Measurements from ENCODE around the gene AP2M1.

AP2M1 gene

DNA sequence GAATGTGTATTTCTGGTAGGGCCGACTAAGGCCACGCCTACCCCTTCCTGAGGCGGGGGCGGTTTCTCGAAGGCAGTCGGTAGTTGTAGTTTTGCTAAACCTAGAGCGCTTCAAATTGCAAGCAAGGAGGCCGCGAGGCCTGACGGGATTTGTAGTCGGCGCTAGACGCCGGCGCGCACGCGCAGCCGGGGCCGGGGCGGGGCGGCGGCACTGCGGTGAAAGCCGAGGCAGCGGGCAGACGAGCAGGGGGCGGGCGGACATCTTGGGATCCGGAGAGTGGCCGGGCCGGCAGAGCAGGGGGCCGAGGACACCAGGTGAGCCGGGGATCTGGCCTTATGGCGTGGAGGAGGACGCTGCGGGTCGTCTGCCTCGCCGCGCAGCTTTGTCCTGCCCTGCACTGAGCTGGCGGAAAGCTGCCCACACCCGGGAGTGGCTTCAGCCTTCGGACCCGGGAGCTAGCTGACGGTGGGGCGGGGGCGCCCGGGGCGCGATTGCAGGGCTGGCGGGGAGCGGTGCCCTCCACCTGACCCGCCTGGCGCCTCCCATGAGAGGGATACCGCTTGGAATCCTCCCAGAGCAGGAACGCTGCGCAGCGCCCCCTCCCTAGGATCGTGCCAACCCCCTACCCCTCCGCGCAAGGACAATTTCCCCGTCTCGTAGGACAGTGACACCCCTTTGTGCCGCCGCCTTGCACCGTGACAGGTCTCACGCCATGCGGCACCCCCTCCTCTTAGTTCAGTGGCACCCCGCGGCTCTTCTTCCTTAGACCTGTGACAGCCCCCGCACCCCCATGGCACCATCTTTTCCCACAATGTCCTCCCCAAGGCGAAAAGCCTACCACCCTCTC, at the start of gene AP2M1:
AP2M1 (plus strand) TSS at position 210 of the 847 bp plus-strand sequence. CDS start 2,139 bp downstream, outside the sequence.
- DNase-seq = peak; percentile 99 to 100

DNA sequence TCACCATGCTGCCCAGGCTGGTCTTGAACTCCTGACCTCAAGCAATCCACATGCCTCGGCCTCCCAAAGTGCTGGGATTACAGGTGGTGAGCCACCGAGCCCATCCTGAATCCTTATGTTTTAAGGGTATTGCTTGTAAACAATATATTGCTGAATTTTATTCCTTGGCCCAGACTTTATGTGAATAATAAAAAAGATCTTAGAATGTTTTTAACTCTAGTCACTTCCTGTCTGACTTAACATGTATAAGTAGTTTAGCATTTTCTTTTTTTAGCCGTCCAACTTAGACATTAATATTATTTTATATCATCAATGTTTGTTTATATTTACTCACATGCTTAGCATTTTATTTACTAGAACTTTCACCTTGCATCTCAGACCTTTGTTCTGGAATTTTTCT, 48.6 kb upstream of the AP2M1 start:
- no peak for DNase-seq

DNA sequence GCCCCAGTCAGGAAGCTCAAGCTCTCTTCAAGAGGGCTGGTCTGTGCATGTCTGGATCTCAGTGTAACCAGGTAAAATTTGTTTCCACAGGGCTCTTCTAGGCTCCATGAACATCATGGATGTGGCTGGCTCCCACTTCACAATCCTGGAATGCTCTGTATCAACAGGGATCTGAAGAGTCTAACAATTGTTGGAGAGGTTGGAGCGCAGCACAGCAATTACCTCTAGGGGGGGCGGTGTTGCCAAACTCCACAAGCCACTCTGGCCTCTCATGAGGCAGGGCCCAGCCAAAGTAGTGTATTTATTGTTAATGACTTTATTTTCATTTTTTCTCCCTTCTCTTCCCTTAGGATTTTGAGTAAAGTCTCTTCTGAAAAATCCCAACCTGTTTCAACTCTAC, 45.6 kb upstream of the AP2M1 start:
- peak in 1 of 2 experiments; percentile 55 for DNase-seq

DNA sequence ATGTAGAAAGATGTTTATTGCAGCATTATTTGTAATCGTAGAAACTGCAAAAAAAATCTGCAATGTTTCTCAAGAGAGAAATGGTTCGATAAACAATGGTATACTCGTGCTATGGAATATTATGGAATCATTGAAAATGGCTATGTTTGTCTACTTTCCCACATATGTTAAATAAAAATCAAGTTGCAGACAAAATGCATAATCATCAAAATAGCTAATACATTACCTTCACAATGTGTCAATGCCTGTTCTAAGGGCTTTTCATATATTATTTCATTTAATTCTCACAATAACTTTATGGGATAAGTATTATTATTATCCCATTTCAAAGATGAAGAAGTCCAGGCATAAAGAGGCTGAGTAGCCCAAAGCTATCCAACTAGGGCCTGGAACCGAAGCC, 41.7 kb upstream of the AP2M1 start:
- DNase-seq = no peak

DNA sequence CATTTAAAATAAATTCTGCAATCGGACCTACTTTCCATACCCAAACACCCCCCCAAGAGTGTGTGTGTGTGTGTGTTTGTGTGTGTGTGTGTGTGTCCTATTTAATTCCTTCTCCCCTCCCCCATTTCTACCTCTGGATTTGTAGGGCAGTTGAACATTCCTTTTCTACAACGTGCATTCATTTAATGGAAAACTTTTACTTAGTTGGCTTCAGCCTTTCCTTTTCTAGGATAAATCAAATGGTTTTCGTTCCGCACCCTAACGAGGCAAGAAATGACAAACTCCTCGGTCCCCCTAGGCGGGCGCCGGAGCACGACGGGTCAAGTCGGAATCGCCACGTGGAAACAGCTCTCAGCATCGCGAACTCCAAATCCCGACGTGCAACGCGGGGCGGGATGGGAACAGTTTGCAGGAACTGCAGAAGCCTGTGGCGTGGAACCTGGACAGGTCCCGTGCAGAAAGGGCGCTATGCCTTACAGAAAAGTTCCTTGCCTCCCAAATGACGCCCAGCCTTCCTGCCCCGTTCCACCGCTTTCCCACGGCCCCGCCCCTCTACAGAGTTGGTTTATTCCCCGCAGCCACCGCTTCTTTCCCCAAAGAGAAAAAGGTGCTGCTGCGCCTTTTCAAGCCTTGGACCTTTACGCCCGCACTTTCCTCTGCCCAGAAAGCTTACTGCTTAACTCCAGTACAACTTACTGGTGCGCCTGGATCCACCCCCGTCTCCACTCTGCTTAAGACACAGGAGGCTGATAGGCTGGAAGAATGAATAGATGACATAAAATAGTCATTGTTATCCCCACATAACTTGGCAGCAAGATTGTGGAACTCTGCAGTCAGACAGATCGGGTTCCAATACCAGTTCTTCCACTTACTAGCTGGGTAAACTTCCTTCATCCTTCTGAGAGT, 40.6 kb upstream of the AP2M1 start:
- peak; percentile 97 to 98 for DNase-seq

DNA sequence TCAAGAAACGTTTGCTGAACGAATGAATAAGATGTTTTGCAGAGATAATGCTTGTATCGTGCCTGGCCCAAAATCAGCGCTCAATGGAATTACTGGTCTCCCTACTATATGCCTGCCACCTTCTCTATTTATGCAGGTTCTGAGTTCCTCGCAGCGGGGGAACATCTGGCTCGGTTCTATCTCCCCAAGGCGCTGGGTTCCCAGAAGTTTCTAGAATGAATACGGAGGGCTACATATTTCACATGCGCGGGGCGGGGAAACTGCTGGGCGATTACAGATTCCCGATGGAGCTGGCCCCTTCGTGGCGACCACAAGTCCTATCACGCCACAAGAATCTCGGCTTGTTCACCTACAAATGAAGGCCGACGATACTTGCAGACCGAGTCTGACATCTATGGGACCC, 39.9 kb upstream of the AP2M1 start:
- peak; percentile 41 to 70 for DNase-seq

DNA sequence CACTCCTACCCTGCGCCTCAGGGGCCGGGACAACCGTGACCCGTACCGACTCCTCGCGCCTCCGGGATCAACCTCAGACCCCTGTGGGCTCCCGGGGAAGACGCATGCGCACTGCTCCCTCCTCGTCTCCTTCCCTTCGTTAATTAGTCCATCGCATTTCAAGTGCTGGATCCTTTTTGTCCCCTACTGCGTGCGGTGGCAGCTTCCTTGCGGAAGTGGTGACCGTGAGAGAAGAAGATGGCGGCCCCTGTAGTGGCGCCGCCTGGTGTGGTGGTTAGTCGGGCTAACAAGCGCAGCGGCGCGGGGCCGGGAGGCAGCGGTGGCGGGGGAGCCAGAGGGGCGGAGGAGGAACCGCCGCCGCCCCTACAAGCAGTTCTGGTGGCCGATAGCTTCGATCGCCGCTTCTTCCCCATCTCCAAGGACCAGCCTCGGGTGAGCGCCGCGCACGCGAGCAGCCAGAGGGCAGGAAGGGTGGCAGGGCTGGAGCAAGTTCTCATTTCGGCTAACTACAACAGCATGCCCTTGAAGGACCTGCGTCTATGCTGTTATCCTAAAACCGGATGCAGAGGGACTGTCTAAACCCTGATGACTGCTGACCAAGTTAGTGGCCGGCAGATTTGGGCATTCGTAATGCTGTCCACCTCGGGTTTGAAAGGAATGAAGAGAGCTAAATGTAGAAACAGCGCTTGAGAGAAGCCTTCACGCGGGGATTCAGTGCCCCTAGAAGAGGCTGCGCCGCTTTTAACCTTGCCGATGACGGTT, 39.3 kb upstream of the AP2M1 start, which contains the start of gene EIF2B5:
EIF2B5 (plus strand) TSS at position 210 of the 762 bp plus-strand sequence; CDS start at position 238, 28 bp downstream.
- peak; percentile 98 to 99 for DNase-seq

DNA sequence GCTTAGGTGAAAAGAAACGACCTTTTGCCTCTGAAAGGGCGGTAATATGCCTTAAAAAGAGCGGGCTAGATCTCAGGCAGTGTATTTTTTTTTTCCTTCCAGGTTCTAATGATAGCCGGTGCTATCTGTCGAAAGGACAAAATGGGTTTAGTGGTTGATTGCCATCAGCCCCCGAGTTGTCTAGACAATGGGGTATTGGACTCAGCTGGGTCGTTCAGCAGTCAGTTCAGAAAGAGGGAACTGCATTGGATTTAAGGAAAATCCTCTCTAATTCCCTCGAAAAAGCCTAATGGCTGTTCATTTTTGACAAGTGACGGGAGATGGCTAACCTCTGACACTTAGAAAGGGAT, 38.8 kb upstream of the AP2M1 start:
- no peak for DNase-seq

DNA sequence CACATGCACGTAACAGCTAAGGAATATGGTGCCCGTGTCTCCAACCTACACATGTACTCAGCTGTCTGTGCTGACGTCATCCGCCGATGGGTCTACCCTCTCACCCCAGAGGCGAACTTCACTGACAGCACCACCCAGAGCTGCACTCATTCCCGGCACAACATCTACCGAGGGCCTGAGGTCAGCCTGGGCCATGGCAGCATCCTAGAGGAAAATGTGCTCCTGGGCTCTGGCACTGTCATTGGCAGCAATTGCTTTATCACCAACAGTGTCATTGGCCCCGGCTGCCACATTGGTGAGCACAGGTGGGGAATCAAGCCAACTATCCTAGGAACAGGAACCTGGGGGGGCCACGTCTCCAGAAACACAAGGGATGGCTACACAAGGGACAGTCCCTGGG, 34.2 kb upstream of the AP2M1 start:
- DNase-seq = no peak

DNA sequence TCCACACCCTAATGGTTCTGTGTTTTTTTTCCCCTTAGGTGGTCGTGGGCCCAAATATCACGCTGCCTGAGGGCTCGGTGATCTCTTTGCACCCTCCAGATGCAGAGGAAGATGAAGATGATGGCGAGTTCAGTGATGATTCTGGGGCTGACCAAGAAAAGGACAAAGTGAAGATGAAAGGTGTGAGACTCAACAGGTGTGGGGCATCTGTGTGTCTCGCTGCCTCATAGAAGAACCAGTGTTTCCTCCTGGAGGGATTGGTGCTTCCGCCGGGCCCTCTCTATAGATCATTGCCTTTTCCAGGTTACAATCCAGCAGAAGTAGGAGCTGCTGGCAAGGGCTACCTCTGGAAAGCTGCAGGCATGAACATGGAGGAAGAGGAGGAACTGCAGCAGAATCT, 32.5 kb upstream of the AP2M1 start:
- no peak for DNase-seq

DNA sequence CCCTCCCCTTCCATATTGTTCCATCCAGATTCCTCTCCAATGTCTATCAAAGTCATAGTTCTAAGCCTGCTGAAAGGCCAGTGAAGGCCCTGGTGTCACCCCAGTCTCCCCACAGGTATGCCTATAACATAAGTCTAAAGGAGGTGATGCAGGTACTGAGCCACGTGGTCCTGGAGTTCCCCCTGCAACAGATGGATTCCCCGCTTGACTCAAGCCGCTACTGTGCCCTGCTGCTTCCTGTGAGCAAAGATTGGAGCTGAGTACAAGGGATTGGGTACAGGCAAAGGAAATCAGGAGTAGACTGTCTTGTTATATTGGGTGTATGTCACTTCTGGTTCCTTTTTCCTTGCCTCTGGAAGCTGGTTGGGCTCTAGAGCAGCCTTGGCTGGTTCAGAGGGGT, 31.3 kb upstream of the AP2M1 start:
- DNase-seq = no peak

DNA sequence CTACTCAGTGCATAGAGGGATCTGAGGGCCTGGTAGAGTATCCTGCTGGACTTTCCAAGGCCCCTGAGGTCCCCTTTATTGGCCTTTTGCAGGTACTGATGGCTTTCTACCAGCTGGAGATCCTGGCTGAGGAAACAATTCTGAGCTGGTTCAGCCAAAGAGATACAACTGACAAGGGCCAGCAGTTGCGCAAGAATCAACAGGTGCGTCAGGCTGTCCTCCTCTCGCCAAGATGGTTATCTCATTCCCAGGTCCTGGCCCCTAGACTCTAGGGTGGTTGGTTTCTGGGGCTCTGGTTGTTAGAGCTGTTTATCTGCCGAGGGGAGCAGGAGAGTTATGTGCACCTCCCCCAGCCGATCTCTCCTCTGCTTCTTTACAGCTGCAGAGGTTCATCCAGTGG, 30.1 kb upstream of the AP2M1 start:
- DNase-seq = no peak

DNA sequence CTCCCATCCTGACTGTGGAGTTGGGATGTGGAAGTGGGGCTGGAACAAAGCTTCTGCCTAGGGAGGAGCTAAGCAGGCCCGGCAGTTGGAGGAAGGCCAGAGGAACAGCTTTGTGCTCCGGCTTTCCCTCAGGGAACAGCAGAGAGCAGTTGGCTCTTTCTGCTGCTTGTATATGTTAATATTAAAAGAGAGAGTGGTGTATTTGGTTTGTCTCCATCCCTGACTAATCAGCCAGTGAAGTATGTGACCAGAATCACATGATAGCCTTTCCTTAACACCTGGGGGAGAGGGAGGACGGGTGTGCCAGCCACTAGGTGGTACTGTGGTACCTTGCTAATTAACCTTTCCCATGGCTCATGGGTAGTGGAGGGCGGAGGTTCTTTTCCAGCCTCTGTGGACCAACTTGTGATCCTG, 29.5 kb upstream of the AP2M1 start:
- DNase-seq = peak; percentile 57 to 74

DNA sequence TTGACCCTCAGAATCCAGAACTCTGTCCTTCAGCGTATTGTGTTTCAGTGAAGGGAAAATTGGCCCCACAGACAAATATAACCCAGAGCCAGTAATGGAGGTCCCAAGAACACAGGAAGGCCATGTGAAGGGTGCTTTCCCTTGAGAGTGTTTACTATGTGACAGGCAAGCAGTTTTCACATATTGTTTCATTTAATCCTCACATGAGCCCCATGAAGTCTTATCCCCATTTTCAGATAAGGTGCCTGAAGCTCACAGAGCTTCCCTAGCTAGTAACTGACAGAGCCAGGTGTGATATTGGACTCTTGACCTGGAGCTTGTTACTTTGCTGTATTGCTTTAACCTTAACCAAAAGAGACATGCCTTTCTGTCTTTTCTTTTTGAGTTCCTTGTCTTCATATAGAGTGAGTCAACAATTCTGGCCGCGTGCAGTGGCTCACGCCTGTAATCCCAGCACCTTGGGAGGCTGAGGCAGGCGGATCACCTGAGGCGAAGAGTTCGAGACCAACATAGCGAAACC, 28.8 kb upstream of the AP2M1 start:
- DNase-seq = no peak

DNA sequence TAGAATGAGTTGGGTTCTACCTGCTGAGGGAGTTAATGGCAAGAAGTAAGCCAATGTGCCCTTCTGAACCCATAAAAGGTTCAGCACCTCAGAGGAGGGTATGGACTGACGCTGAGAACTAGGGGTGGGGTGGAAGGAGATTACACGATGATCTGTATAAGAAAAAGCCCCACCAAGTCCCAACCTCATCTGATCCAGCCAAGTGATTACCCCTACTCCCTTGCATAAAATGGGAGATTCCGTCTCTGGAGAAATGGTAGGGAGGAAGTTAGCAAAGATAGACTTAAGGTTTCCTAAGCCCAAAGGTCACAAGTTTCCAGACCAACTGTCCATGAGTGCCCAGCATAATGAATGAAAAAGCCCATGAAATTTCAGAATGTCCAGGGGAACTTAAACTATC, 26.6 kb upstream of the AP2M1 start:
- no peak for DNase-seq

DNA sequence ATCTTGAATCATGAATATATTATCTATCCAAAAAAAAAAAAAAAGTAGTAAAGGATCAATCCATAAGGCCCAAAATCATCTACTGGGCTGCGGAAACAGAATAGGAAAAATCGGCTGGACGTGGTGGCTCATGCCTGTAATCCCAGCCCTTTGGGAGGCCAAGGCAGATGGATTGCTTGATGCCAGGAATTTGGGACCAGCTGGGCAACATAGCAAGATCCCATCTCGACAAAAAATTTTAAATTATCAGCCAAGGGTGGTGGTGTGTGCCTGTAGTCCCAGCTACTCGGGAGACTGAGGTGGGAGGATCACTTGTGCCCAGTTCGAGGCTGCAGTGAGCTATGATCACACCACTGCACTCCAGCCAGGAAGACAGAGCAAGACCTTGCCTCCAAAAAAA, 25.5 kb upstream of the AP2M1 start:
- DNase-seq = no peak

DNA sequence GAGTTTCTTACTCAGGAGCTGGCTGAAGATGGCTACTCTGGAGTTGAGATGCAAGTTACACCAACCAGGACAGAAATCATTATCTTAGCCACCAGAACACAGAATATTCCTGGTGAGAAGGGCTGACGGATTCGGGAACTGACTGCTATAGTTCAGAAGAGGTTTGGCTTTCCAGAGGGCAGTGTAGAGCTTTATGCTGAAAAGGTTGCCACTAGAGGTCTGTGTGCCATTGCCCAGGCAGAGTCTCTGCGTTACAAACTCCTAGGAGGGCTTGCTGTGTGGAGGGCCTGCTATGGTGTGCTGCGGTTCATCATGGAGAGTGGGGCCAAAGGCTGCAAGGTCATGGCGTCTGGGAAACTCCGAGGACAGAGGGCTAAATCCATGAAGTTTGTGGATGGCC, 24.9 kb upstream of the AP2M1 start:
- DNase-seq = peak in 1 of 2 experiments; percentile 64

DNA sequence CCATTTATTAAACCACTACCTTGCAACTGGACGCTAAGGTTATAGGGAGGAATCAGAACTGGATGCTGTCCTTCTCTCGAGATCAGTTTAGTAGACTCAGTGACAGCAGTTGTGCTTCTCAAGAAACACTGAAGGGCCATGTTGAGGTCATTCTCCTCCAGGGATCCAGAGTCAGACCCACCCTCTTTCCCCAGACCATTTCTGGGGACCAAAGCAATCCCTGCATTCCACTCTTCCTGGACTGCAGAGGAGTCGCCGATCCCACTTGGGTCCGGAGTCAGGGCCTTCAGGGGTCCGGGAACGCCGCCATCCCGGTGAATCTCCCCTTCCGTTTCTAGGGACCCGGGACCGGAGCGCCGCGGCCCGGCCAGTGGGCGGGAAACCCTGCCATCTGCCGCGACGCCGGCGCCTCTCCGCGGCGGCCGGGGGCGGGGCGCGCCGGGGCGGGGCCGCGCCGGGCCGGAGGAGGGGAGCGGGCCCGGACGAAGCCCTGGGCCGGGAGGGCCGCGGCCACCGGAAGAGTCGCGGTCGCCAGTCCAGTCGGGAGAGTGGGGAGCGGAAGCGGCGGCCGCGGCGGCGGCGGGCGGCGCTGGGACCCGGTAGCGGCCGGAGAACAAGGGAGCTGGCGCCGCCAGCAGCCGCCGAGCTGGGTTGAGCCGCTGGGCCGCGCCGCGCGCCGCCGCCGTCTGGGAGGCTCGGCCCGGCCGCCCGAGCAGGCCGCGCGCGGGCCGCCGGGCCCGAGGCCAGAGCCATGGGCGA, 19.6 kb upstream of the AP2M1 start, which contains the start of gene DVL3:
DVL3 (plus strand) TSS at position 493 of the 759 bp plus-strand sequence; CDS start at position 752, 259 bp downstream.
- DNase-seq = peak; percentile 55 to 75

DNA sequence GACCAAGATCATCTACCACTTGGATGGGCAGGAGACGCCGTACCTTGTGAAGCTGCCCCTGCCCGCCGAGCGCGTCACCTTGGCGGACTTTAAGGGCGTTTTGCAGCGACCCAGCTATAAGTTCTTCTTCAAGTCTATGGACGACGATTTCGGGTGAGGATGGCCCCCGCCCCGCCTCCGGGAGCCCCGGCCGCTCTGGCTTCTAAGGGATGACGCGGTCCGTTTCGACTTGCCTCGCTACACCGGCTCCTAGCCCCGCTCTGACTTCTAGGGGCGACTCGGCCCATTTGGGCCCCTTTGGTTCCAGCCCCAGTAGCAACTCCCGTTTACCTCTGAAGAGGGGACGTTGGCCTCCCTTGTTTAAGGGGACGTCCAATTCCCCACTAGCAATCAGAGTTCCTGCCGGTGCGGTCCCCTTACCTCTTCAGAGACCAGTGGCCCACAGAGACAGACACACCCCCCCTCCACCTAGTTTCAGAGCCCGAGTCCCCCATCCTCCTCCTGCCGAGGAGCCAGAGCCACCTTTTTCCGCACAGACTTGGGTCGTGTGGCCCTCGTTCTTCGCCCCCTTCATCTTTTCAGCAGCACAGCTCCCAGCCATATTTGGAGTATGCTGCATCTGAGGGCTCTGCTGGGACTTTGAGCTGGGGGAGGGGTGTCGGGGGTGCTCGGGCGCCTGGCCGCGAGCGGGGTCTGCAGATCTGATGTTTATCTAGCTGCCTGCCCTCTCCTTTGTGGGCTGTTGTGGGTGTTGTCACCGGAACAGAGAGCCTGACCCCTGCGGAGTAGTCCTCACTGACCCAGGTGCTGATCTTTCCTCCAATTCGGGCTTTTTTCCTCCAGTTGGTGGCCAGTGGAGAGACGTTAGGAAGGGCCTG, 18.8 kb upstream of the AP2M1 start:
- DNase-seq = peak; percentile 39 to 56

DNA sequence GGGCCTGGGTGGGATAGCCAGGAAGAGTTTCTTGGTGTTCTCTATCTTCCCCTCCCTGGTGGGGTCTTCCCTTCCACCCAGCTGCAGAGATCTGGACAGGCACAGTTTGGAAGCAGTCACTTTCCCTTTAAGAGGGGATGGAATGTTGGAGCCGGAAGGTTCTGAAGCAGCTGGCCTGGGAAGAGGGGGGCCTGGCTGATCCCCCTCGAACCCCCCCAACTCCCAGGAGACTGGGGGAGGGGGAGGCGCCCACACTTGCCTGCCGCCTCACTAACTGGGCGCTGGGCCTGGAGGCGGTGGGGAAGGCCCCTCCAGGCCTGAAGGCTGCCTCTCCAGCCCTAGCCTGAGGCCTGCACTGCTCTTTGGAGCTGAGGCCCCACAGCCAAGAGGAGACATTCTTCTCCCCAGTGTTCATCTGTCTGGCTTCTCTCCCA, 18.1 kb upstream of the AP2M1 start:
- peak; percentile 41 to 83 for DNase-seq

DNA sequence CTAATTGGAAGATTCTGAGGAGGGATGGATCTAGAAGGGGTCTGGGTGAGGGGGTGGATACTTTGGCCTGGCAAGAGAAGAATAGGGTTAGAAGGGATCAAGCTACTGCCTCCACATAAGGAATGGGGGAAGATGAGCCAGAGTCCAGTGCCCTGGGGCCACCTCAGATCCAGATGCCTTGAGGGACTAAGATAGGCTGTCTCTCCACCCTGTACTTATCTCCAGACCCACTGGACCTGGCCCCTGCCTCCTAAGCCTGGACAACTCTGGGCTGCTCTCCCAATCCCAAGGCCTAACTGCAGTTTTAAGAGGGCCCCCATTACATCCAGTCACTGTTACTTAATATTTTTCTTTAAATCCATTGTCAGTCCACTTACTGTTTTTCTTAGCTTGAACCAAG, 17.4 kb upstream of the AP2M1 start:
- DNase-seq = no peak
